HG03565 (cell line): Measurements from ENCODE around the gene ZSWIM3.

ENCODE experiments used
- ATAC-seq: cut with Tn5 transposase; IDR thresholded peaks from one replicate; pipeline ENCODE4 v1.9.1; 2021; ENCODE audit warnings: mild to moderate bottlenecking, moderate library complexity; ENCODE audit not compliant: unreplicated experiment

The ZSWIM3 gene

GRCh38 chr20:45908084-45908483 lies 50.7 kb downstream of the ZSWIM3 start:
- no peak for ATAC-seq

- no peak for ATAC-seq
Observed at GRCh38 chr20:45909336-45909808, 52.0 kb downstream of the ZSWIM3 start.

DNA sequence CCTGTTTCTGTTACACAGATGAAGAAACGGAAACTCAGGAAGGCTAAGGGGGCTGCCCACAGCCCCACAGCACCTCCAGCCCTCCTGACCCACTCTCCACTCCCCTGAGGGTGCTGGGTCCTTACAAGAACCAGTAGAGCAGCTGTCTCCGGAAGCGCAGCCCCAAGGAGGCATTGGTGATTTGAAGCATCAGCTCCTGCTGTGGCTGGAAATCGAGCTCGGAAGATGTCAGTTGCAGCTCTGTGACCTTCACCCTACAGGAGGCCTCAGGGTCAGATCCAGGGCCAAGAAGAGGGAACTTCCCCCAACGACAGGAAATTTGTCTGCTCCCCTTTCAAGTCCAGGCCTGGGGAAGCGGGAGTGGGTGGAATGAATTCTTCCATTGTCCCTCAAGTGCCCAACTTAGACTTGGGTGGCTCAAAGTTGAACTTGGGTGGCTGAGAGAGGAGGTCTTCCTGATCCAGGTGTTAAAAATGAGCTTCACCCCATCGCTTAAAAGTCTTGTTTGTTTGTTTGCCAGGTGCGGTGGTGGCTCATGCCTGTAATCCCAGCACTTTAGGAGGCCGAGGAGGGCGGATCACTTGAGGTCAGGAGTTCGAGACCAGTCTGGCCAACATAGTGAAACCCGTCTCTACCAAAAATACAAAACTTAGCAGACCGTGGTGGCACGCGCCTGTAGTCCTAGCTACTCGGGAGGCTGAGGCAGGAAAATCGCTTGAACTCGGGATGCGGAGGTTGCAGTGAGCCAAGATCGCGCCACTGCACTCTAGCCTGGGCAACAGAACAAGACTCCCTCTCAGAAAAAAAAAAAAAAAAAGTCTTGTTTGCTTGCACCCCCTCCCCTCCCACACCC lies 52.6 kb downstream of the ZSWIM3 start:
- ATAC-seq = no peak

DNA sequence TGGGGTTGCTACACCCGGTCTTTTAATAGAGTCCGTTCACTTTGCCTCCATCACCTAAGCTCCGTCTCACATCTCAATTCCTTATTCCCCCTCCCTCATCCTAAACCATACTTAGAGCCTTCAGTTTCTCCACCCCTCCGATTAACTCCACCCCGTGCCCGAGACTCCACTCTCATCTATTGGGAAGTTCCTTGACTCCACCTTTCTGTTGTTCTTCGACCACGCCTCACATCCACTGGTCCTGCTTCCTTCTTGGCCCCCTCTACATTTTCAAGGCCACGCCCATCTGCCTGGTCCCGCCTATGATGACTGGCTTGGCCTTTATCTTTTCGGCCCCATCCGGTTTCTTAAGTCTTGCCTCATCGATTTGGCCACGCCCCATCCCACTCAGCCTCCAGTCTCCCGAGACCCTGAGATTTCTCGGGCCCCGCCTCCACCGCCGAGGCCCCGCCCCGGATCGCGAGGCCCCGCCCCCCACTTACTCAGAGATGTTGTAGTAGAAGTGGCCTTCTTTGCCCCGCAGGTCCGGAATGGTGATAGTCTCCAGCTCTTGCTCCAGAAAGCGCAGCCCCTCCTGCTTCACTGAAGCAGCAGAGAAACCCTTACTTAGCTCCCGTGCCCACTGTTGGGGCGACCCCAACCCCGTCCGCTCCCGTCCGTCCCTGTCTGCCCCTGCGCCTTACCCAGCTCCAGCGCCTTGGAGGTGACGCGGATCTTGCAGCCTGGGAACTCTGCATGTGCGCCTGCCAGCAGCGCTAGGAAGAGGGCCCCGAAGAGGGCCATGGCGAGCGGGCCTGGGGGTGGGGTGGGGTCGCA lies 53.5 kb downstream of the ZSWIM3 start:
- peak; percentile 84 for ATAC-seq

DNA sequence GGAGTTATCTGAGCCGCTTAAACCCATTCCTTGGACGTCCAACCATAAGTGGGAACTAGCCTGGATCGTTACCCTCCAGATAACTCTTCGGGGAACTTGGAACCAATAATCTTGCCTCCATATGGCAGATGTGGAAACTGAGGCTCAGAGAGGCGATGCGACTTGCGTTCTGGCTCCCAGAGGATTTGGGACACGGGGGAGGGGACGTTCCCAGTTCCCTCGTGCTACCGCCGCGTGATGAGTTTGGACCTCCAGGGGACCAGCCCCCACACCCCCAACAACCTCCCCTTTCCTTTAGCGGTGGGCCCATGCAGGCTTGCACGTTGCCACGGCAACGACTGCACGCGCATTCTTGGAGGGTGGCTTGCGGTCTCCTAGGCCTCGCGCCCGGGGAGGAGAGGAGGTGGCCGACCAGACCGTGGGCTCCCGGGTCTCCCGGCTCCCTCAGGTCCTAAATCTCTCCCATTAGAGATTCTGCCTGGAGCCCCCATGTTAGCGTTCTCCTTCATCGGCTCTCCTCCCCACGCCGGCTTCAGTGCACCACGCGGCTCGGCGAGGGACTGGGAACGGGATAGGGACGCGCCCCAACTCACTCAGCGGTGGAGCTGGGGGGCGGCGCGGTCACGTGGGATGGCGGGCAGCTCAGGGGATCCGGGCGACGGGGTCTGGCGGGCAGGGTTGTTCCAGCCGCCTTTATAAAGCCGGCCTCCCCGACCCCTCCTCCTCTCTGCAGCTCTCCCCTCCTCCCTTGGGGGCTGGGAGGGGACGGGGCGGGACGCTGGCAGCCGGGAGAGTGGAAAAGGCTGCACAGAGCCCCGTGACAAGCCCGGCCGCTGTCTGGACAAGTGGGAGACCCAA lies 54.3 kb downstream of the ZSWIM3 start, which contains the start of gene PLTP:
PLTP (minus strand) TSS at position 670 of the 858 bp plus-strand sequence. CDS start 703 bp downstream, outside the sequence.
- ATAC-seq = no peak

DNA sequence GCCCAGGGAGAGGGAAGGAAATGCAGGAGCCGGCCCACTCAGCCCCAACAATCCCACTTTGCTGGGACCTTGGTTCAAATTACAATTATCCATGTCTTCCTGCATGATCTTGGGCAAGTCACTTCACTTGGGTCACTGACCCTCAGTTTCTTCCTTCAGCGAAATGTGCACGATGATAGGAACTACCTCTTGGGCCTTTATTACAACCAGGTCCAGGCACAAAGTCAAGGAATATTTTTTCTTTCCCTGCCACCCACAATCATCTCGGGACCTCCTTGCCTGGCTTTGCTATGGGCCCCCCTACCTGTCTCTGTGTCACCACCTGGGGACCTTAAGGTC lies 54.9 kb downstream of the ZSWIM3 start:
- ATAC-seq = no peak

DNA sequence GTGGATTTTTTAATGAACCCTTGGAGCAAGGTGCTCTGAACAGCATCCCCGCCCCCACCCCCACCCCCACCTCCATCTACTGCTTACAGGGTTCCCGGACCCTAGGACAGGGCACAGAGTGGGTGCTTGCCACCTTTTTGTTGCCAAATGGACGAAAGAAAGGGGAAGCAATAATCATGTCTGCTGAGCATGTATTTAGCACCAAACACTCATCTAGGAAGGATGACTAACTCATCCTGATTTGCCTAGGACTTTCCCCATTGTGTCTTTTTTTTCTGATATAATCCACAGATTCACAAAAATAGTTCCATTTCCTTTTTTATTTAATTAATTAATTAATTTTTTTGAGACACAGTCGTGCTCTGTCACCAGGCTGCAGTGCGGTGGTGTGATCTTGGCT lies 55.7 kb downstream of the ZSWIM3 start:
- ATAC-seq = no peak

GRCh38 chr20:45917790-45918141 lies 60.4 kb downstream of the ZSWIM3 start:
- ATAC-seq = no peak

- ATAC-seq = no peak
Observed at GRCh38 chr20:45918182-45918737, 60.8 kb downstream of the ZSWIM3 start.

- no peak for ATAC-seq
Observed at GRCh38 chr20:45918779-45919537, 61.5 kb downstream of the ZSWIM3 start.

DNA sequence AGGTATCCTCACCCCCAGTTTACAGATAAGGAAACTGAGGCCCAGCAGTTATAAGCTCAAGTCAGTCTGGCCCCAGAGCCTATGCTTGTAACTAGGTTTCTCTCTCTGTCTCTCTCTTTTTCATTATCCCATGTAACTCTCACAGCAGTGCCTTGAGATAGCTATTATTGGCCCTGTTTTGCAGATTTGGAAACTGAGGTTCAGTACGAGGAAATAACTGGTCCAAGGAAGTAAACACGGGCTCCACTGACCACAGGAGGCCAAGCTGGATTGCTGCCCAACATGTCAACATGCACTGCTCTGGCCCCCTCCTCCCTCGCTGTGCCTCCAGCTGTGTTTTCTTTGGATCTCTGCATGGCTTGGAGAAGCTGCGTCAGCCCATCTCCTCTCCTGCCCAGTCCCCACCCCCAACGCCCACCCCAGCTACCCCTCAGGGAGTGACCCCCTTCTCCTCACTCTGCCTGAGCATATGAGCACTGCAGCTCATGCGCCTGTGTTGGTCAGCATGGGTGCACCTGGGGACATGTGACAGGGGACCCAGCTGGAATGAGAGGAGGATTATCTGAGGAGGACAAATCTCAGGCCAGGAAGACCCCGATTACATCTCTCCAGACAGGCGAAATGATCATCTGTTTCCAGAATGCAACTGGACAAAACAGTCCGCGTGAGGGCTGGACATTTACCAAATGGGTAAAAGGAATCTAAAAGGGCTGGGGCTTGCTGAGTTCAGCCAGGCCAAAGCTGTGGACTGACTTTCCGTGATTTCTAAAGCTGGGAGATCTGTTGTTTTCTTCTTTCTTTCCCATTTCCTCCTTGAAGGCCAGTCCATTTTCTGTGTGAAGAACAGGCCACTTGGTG lies 62.4 kb downstream of the ZSWIM3 start:
- ATAC-seq = no peak

GRCh38 chr20:45920462-45921336 lies 63.3 kb downstream of the ZSWIM3 start:
- ATAC-seq = no peak

DNA sequence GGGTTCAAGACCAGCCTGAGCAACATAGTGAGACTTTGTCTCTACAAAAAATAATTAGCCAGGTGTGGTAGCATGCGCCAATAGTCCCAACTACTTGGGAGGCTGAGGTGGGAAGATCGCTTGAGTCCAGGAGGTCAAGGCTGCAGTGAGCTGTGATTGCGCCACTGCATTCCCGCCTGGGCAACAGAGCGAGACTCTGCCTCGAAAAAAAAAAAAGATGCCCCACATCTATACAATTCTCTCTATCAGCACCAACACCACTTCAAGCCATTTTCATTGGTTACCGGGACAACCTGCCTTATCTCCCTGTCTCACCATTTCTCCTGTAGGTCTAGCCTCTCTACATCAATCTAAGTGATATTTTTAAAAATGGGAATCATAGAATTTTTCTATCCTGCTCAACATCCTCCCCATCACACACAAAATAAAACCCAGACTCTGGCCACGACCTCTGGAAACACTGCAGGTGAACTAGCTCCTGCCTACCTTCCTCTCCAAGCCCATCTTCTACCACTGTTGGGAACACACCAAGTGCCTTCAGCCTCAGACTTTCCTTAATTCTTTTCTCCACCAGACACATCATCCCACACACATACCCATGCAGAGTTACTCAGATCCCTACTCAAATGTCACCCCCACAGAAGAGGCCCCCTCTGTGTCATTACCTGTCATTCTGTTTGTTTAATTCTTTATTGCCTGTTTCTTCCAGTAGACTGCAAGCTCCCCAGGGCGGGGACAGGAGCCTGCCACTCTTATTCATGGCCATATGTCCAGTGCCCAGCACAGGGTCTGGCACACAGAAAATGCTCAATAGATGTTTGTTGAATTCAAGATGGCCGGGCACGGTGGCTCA lies 64.1 kb downstream of the ZSWIM3 start:
- ATAC-seq = no peak

- ATAC-seq = no peak
Observed at GRCh38 chr20:45924391-45925261, 67.2 kb downstream of the ZSWIM3 start.

DNA sequence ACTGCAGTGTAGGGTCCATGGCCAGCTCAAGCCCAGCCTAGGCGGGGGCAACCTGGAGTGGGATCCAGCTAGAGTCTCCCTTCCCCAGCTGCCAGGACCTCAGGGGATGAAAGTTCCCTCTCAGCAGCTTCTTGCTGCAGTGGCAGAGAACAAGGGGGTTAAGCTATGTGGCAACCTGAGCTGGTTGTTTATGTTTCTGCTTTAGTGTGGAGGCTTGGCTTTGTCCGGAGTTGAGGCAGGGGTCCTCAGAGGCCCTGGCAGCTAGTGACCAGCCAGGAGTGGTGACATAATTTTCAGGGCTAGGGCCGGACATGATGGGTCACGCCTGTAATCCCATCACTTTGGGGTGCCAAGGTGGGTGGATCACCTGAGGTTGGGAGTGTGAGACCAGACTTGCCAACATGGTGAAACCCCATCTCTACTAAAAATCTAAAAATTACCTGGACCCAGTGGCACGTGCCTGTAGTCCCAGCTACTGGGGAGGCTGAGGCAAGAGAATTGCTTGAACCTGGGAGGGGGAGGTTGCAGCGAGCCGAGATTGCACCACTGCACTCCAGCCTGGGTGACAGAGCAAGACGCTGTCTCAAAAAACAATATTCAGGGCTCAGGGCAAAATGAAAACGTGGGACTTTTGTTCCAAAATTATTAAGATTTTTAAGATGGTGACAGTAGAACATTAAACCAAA lies 68.5 kb downstream of the ZSWIM3 start:
- no peak for ATAC-seq

DNA sequence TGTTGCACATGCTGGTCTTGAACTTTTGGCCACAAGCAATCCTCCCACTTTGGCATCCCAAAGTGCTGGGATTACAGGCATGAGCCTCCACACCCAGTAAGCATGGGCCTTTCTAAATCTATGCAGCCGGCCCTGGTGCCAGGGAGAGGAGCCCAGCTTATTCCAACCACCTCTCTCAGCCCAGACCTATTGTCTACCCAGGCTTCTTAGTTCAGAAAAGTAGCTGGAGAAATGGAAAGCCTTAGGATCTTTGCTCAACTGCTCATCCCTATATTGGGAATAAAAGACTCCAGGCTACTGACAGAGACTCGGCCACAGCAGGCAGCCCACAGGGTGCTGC lies 69.3 kb downstream of the ZSWIM3 start:
- no peak for ATAC-seq
